CD14-positive monocyte (primary cell): ENCODE results near the gene DSC3. TPM values are rescaled to one million over a fixed set of nuclear protein-coding genes. Genes with fewer than 3 reads are reported as not detected.

Source experiments
- DNase-seq, 3 donors: peaks; one replicate each; pipeline ENCODE4 v3.0.0-alpha.2; 2011 to 2022
- H2AFZ ChIP-seq: 2 replicates; pipeline ENCODE4 v1.6.0; 2012; ENCODE audit warnings: mild to moderate bottlenecking, low read depth, low read length, inconsistent platforms; ENCODE audit not compliant: insufficient read depth, poor library complexity, severe bottlenecking
- H3K27ac ChIP-seq, 2 donors: 1 replicate in 1 of 2; 2 replicates in 1 of 2; pipeline ENCODE4 v1.5.1; 2012 to 2013; ENCODE audit warnings: low read length in 2 of 2, control low read depth in 1 of 2, inconsistent platforms in 1 of 2, low read depth in 1 of 2, mild to moderate bottlenecking in 1 of 2
- H3K27me3 ChIP-seq, 2 donors: one replicate each; pipeline versions ENCODE4 v1.6.0 to v1.6.1; 2011 to 2013; ENCODE audit warnings: low read length in 2 of 2; ENCODE audit not compliant: control insufficient read depth in 2 of 2, insufficient read depth in 2 of 2
- H3K36me3 ChIP-seq, 2 donors: replicated peaks in 1 of 2; 1 replicate in 1 of 2; 2 replicates in 1 of 2; pipeline versions ENCODE4 v1.5.1 to v1.6.1; 2012 to 2013; ENCODE audit warnings: low read length in 2 of 2, control low read depth in 1 of 2, inconsistent platforms in 1 of 2, mild to moderate bottlenecking in 1 of 2; ENCODE audit not compliant: insufficient read depth in 2 of 2, control insufficient read depth in 1 of 2
- H3K4me1 ChIP-seq, 2 donors: 1 replicate in 1 of 2; 2 replicates in 1 of 2; pipeline versions ENCODE4 v1.5.1 to v1.6.1; 2012 to 2013; ENCODE audit warnings: low read length in 2 of 2, control low read depth in 1 of 2, inconsistent platforms in 1 of 2, mild to moderate bottlenecking in 1 of 2, moderate library complexity in 1 of 2; ENCODE audit not compliant: insufficient read depth in 2 of 2, control insufficient read depth in 1 of 2
- H3K4me2 ChIP-seq: replicated peaks from 2 replicates; pipeline ENCODE3; 2012; ENCODE audit warnings: low read length, moderate library complexity, mild to moderate bottlenecking; ENCODE audit not compliant: poor library complexity, severe bottlenecking; ENCODE audit errors: extremely low read depth
- H3K4me3 ChIP-seq, 3 experiments: fragments of 200-600 bp in 1 of 3; sonication (generic) in 1 of 3; replicated peaks in 1 of 3; 1 replicate in 2 of 3; 2 replicates in 1 of 3; pipeline ENCODE4 v1.5.1; 2011 to 2013; ENCODE audit warnings: low read length in 3 of 3, mild to moderate bottlenecking in 3 of 3, control low read depth in 2 of 3, low read depth in 2 of 3, inconsistent platforms in 1 of 3, moderate library complexity in 1 of 3
- H3K79me2 ChIP-seq: 2 replicates; pipeline ENCODE4 v1.6.0; 2012; ENCODE audit warnings: mild to moderate bottlenecking, control low read depth, inconsistent platforms, low read length, moderate library complexity; ENCODE audit not compliant: insufficient read depth
- H3K9ac ChIP-seq: 2 replicates; pipeline ENCODE4 v1.6.0; 2017; ENCODE audit warnings: low read length, mild to moderate bottlenecking; ENCODE audit not compliant: insufficient read depth, poor library complexity, severe bottlenecking
- H3K9me3 ChIP-seq, 2 donors: replicated peaks in 1 of 2; 1 replicate in 1 of 2; 2 replicates in 1 of 2; pipeline versions ENCODE4 v1.5.1 to v1.6.1; 2012 to 2013; ENCODE audit warnings: low read length in 2 of 2, control low read depth in 1 of 2; ENCODE audit not compliant: control insufficient read depth in 1 of 2, insufficient read depth in 1 of 2
- H4K20me1 ChIP-seq: 2 replicates; pipeline ENCODE4 v1.6.0; 2012; ENCODE audit warnings: mild to moderate bottlenecking, low read length, control low read depth, moderate library complexity; ENCODE audit not compliant: insufficient read depth
- H3K27ac Mint-ChIP-seq, 7 donors: one replicate each; pipeline ENCODE4 v1.8.0; 2020; ENCODE audit warnings: mild to moderate bottlenecking in 7 of 7, mixed read lengths in 7 of 7, moderate library complexity in 6 of 7, inconsistent platforms in 2 of 7
- H3K27me3 Mint-ChIP-seq, 3 donors: one replicate each; pipeline ENCODE4 v1.8.0; 2021 to 2022; ENCODE audit warnings: low read depth in 3 of 3, mild to moderate bottlenecking in 3 of 3, mixed read lengths in 3 of 3, moderate library complexity in 3 of 3, inconsistent platforms in 1 of 3
- H3K36me3 Mint-ChIP-seq, 2 donors: one replicate each; pipeline ENCODE4 v1.8.0; 2020; ENCODE audit warnings: mixed read lengths in 2 of 2, inconsistent platforms in 1 of 2, mild to moderate bottlenecking in 1 of 2
- H3K4me1 Mint-ChIP-seq: one replicate; pipeline ENCODE4 v1.8.0; 2020; ENCODE audit warnings: mild to moderate bottlenecking, mixed read lengths
- H3K4me3 Mint-ChIP-seq, 2 donors: one replicate each; pipeline ENCODE4 v1.8.0; 2020; ENCODE audit warnings: mild to moderate bottlenecking in 2 of 2, mixed read lengths in 2 of 2, moderate library complexity in 1 of 2
- H3K9me3 Mint-ChIP-seq, 7 donors: one replicate each; pipeline ENCODE4 v1.8.0; 2020 to 2022; ENCODE audit warnings: mixed read lengths in 7 of 7, mild to moderate bottlenecking in 6 of 7, moderate library complexity in 6 of 7, inconsistent platforms in 2 of 7
- WGBS: methylation state at CpG from one replicate; pipeline ENCODE4 v1.1.5; 2013; ENCODE audit warnings: missing lambda C conversion rate; ENCODE audit not compliant: insufficient coverage; 5-methylcytosine and 5-hydroxymethylcytosine counted together
- intact Hi-C, 2 donors: fragments of 100-400 bp; cut with micrococcal nuclease; formaldehyde crosslinking; loops; one replicate each; pipeline versions ENCODE4 v1.15.0 to v1.15.1; 2023
- polyA plus RNA-seq, 3 donors: library from polyadenylated mRNA; depleted of rRNA in 1 of 3; unstranded in 2 of 3; stranded (reverse) in 1 of 3; fragments of 300-500 nt in 2 of 3; fragments of >200 nt in 1 of 3; fragmentation: Illumina TruSeq in 2 of 3; gene quantifications; 1 replicate in 2 of 3; 2 replicates in 1 of 3; pipeline ENCODE4 v1.2.3, GENCODE V29; 2012 to 2021
- TF ChIP-seq, protein P1 (sequence below): fragments of 200-600 bp; IDR thresholded peaks from one replicate; pipeline ENCODE4 v1.8.0; 2022; ENCODE audit warnings: antibody characterized with exemption, mild to moderate bottlenecking

The DSC3 gene
- polyA plus RNA-seq, 3 donors = not detected

DNA sequence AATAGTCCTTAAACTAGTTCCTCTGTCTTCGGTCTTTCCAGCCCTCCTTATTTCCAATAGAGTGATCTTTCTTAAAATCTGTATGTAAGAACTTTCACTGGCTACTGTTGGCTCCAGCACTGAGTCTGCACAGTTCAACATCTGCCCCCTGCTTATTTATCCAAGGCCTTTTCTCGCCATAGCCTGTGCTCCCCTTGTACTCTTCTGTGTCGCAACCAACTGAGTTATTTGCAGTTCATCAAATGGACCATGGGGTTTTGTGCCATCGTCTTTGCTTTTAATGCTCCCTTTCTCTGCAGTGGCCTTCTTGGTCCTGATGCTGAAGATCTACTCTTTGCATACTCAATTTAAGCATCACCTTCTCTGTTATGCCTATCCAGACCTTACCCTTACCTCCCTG is 77.3 kb downstream of the DSC3 start:
- no peaks in the 10 kb centered on the region for H3K4me1 Mint-ChIP-seq

DNA sequence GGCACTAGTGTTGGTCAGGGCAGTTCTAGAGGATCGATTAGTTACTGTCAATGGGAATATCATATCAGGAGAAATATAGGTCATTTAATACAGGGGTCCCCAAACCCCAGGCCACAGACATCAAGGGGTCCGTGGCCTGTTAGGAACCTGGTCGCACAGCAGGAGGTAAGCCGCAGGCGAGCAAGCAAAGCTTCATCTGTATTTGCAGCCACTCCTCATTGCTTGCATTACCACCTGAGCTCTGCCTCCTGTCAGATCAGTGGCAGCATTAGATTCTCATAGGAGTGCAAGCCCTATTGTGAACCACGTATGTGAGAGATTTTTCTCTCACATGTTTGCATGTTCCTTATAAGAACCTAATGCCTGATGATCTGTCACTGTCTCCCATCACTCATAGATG is 81.9 kb downstream of the DSC3 start:
- Histone ChIP-seq H3K4me1 (no peaks in the 10 kb centered on the region), H3K27ac (no peak overlapping the region), H3K27me3 (no peaks in the 10 kb centered on the region), H4K20me1 (no peaks in the 10 kb centered on the region), H3K4me3 (no peak overlapping the region), H2AFZ (no peak overlapping the region), H3K9ac (no peak overlapping the region), H3K36me3 (no peaks in the 10 kb centered on the region), H3K79me2 (no peaks in the 10 kb centered on the region), H3K4me2 (no peak overlapping the region), H3K9me3 (no peaks in the 10 kb centered on the region)
- WGBS = 92% methylated on average over 4 of the region's 6 CpGs
- Mint-ChIP-seq H3K4me3 (no peak overlapping the region), H3K27ac (peak overlapping the region in 1 of 7 donors; percentile 35), H3K27me3 (peaks cover 0 to 2% (median 0%) of the 10 kb centered on the region in 3 donors), H3K4me1 (no peaks in the 10 kb centered on the region), H3K9me3 (no peaks in the 10 kb centered on the region), H3K36me3 (no peaks in the 10 kb centered on the region)
- TF ChIP-seq, protein P1, sequence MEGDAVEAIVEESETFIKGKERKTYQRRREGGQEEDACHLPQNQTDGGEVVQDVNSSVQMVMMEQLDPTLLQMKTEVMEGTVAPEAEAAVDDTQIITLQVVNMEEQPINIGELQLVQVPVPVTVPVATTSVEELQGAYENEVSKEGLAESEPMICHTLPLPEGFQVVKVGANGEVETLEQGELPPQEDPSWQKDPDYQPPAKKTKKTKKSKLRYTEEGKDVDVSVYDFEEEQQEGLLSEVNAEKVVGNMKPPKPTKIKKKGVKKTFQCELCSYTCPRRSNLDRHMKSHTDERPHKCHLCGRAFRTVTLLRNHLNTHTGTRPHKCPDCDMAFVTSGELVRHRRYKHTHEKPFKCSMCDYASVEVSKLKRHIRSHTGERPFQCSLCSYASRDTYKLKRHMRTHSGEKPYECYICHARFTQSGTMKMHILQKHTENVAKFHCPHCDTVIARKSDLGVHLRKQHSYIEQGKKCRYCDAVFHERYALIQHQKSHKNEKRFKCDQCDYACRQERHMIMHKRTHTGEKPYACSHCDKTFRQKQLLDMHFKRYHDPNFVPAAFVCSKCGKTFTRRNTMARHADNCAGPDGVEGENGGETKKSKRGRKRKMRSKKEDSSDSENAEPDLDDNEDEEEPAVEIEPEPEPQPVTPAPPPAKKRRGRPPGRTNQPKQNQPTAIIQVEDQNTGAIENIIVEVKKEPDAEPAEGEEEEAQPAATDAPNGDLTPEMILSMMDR = no peak
- intact Hi-C loops = no loop called here
- no peak for DNase-seq

More for the DNA sequence above, 77.3 kb downstream of the DSC3 start:
- no peaks in the 10 kb centered on the region for H3K36me3 Mint-ChIP-seq
- no peak overlapping the region for H3K27ac ChIP-seq
- no peaks in the 10 kb centered on the region for H3K9me3 ChIP-seq
- H3K4me3 Mint-ChIP-seq = no peak overlapping the region
- no peak overlapping the region for H3K4me2 ChIP-seq
- H2AFZ ChIP-seq = no peak overlapping the region
- H3K27ac Mint-ChIP-seq = no peak overlapping the region
- H3K4me1 ChIP-seq = no peaks in the 10 kb centered on the region
- H3K9me3 Mint-ChIP-seq = no peaks in the 10 kb centered on the region
- no peaks in the 10 kb centered on the region for H3K27me3 ChIP-seq
- no peak overlapping the region for H3K4me3 ChIP-seq
- peaks cover 0 to 3% (median 0%) of the 10 kb centered on the region in 3 donors for H3K27me3 Mint-ChIP-seq
- intact Hi-C loops = no loop called here
- H3K9ac ChIP-seq = no peak overlapping the region
- H4K20me1 ChIP-seq = no peaks in the 10 kb centered on the region
- DNase-seq = no peak
- WGBS = 88% methylated on average over 4 of the region's 4 CpGs
- H3K79me2 ChIP-seq = no peaks in the 10 kb centered on the region
- TF ChIP-seq, protein P1 = no peak
- no peaks in the 10 kb centered on the region for H3K36me3 ChIP-seq
